ENCODE data around the gene ADAMTS6.
"Not testable (repeated sequence)": the region's sequence is repeated elsewhere in the genome, so short reads cannot be mapped to it uniquely, and the experiment has no call there.

Gene ADAMTS6

DNA sequence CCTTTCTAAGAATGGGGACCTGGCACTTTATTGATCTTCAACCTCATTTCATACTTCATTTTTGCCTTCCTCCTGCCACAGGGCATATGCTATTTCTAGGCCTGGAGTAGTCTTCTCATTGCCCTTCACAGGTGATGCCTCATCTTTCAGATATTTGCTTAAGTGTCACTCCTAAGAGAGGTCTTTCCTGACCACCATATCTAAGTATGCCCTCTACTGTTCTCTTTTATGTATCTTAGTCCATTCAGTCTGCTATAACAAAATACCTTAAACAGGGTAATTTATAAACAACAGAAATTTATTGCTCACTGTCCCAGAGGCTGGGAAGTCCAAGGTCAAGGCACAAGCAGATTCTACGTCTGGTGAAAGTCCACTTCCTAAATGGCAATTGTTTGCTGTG, 99.1 kb downstream of the ADAMTS6 start:
- DNase-seq (ENCODE audit: low read depth in 4 of 4, low spot score in 1 of 4) = no peak

DNA sequence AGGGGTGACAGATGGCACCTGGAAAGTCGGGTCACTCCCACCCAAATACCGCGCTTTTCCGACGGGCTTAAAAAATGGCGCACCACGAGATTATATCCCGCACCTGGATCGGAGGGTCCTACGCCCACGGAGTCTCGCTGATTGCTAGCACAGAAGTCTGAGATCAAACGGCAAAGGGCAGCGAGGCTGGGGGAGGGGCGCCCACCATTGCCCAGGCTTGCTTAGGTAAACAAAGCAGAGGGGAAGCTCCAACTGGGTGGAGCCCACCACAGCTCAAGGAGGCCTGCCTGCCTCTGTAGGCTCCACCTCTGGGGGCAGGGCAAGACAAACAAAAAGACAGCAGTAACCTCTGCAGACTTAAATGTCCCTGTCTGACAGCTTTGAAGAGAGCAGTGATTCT, 111.2 kb downstream of the ADAMTS6 start:
- not testable (repeated sequence) for DNase-seq (ENCODE audit: low read depth in 4 of 4, low spot score in 1 of 4)

DNA sequence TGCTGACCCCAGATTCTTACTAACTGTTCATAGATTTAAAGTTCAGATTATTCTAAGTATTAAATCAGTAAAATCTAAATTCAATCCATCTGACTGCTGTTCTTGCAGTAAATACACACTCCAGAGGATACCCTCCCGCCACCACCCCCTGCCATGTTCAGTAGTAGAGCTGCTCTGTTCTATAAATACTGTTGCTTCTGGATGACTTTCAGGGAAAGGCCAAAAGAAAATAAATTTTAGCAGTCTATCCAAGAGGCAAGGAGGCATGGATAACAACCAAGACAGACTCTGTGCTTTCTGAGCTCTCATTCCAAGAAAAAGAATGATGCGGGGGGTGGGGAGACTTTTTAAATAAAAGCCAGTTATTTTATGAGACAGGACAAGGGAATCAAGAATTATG, 115.1 kb downstream of the ADAMTS6 start:
- DNase-seq (ENCODE audit: low read depth in 4 of 4, low spot score in 1 of 4) = no peak

DNA sequence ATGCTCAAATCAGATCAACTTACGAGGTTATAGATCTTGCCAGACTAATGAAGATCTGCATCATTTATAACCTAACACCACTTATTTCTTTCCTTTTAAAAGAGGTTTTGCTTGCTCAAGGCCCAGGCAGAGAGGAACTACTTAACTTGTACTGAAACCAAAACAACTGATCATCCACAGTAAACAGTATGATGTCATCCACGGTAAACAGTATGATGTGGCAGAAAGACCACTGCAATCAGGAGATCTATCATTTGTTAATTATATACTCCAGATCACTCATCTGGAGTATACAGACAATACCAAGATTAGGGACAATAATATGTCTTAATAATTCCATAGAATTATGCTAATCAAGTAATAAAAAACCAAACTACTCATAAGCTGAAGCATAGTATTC, 116.8 kb downstream of the ADAMTS6 start:
- no peak for DNase-seq (ENCODE audit: low read depth in 4 of 4, low spot score in 1 of 4)

DNA sequence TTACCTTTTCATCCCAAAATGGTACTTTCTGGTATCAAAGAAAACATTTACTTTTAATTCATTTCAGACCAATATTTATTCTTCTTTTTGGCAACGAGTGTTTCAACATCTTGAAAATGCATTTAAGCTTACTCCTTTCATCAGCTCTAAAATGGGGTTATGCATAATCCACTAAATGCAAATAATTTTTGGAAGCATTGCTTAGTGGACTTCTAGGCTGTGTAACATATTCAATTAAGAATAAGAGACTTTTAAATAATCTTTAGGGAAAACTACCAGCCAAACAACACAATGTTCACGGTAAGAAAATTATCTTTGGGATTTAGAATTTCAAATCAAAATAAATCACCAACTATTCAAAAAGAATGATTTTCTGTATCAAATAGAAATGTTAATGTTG, 118.2 kb downstream of the ADAMTS6 start:
- no peak for DNase-seq (ENCODE audit: low read depth in 4 of 4, low spot score in 1 of 4)

DNA sequence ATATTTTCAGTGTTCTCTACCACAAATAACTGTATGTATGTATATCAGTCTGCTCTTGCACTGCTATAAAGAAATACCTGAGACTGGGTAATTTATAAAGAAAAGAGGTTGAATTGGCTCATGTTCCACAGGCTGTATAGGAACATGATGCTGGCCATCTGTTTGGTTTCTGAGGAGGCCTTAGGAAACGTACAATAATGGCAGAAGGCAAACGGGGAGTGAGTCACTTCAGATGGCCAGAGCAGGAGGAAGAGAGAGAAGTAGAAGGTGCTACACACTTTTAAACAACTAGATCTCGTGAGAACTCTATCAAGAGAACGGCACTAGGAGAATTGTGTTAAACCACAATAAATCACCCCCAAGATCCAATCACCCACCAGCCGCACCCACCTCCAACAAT, 121.7 kb downstream of the ADAMTS6 start:
- no peak for DNase-seq (ENCODE audit: low read depth in 4 of 4, low spot score in 1 of 4)

DNA sequence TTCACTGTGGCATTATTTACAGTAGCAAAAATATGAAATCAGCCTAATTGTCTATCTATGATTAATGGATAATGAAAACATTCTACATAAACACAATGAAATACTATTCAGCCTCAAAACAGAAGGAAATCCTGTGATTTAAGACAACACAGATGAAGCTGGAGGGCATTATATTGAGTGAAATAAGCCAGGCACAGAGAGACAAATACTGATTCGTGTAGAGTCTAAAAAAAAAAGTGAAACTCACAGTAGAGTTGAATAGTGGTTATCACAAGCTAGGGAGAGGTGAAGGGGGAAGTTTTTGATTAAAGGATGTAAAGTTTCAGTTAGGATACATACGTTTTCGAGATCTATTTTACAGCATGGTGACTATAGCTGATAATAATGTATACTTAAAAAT, 122.2 kb downstream of the ADAMTS6 start:
- DNase-seq (ENCODE audit: low read depth in 4 of 4, low spot score in 1 of 4) = no peak

DNA sequence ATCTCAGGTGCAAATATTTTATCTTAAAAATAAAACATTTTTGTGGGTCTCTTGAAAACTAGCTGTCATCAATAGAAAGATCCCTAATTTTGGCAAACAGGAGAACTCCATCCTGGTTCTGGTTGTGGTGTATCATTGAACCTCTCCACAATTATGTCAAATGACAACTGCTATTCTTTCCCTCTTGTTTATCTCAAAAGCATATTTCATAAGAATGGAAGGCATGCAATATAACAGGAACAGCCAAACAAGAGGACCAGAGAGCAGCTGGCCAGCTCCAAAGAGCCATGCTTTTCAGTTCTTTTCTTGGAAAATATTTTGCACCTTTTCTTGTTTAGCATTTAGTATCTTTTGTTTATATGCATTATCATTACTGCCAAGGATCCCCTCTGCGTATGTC, 125.4 kb downstream of the ADAMTS6 start:
- no peak for DNase-seq (ENCODE audit: low read depth in 4 of 4, low spot score in 1 of 4)

DNA sequence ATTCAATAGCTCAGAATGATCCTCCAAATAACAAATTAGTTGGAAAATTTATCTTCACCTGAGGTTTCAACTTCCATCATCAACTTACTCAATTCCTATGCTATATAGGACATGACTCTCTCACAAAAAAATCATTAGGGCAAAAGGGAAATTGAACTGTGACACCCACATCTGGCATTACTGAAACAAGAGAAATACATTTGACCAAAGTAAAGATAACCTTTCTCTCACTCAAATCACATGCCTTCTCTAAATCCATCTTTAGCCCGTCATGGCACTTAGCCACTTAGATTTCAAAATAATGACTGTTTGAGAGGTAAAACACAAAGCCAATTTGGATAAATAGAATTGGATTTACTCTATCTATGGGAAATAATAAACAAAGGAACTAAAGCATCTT, 126.4 kb downstream of the ADAMTS6 start:
- DNase-seq (ENCODE audit: low read depth in 4 of 4, low spot score in 1 of 4) = no peak

DNA sequence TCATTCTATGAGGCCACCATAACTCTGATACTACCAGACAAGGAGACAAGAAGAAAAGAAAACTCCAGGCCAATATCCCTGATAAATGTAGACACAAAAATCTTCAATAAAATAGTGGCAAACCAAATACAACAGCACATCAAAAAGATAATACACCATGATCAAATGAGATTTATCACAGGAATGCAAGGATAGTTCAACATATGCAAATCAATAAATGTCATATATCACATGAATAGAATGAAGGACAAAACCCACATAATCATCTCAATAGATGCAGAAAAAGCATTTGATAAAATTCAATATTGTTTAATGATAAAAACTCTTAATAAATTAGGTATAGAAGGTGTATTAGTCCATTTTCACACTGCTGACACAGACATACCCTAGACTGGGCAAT, 139.9 kb downstream of the ADAMTS6 start:
- no peak for DNase-seq (ENCODE audit: low read depth in 4 of 4, low spot score in 1 of 4)

DNA sequence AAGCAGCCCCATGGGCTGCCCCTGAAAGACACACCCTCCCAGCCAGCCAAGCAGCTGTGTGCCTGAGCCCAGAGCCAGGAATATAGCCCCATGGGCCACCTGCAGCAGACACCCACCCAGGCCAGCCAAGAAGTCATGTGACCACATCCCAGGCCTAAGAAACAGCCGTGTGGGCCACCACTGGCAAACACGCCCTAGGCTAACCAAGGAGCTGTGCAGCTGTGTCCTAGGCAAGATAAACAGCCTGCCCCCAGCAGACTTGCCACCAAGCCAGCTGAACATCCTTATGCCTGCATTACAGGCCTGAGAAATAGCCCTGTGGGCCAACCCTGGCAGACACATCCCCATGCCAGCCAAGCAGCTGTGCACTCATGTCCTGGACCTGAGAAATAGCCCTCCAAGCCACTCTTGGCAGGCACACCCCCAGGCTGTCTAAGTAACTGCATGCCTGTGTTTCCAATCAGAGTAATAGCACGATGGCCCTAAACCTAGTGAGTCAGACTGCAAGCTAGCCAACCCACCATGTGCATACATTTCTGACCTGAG, 143.0 kb downstream of the ADAMTS6 start:
- DNase-seq (ENCODE audit: low read depth in 4 of 4, low spot score in 1 of 4) = no peak

DNA sequence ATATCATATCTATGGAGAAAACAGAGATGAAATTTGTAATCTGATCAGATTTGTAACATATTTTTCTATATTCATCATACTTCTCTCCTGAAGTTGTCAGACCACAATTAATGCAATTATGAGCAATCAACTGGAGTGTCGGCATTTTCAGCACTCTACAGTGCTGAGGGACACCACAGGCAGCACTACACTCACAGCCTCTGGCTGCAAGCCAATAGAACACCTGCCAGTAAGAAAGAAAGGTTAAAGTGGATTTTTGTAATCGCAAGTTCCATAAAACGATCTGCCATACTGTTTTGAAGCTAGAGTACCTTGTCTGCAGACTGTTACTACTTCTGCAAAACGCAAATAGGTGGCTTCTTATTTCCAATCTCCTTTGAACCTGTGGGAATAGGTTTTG, 147.6 kb downstream of the ADAMTS6 start:
- DNase-seq (ENCODE audit: low read depth in 4 of 4, low spot score in 1 of 4) = no peak

DNA sequence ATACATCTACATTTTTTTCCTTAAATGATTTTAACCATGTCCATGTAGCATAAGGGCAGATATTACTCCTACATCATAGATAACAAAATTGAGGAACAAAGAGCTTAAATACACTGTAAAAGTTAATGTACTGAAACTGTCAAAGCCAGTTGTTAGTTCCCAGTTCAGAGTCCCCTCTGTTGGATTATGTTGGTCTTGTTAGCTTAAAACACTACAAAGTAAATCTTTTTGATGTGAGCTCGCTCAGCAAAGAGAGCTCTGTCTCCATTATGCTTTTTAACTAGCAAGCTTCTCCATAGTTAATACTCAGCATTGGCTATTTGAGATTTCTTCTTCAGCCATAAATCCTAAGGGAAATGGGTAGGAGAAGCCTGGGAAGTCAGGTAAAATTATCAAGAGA, 149.1 kb downstream of the ADAMTS6 start:
- no peak for DNase-seq (ENCODE audit: low read depth in 4 of 4, low spot score in 1 of 4)

DNA sequence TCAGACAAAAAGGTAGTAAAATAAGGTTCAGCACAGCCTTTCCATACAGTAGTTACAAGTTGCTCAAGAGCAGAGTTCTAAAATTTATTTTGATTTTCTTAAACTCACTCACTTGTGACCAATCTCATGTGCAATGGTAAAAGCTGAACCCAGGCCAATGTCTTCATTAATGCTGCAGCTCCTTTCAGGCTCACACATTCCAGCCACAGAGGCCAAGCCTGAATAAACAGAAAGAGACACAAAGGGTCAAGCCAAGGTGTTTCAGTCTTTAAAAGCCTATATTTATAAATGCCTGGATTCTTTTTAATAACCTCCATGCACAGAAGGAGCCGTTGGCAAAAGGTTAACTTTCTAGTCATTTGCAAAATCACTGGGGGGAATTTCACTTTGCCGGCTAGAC, 152.5 kb downstream of the ADAMTS6 start:
- no peak for DNase-seq (ENCODE audit: low read depth in 4 of 4, low spot score in 1 of 4)

DNA sequence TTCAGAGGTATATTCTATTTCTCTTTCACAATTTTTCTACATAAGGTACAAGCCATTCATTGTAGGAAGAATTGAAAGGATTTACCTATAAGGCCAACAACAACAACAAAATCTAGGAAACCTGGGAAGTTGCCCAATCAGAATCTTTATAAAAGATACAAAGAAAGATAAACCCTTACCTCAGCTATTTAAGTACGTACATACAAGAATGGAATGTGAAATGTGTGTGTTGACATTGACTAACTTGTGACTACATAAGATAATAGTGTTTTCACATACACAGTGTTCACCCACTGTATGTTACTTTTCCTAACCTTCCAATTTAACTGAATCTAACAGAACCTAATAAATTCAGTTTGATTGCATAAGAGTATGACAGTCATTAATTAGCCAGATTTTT, 154.1 kb downstream of the ADAMTS6 start:
- DNase-seq (ENCODE audit: low read depth in 4 of 4, low spot score in 1 of 4) = no peak

DNA sequence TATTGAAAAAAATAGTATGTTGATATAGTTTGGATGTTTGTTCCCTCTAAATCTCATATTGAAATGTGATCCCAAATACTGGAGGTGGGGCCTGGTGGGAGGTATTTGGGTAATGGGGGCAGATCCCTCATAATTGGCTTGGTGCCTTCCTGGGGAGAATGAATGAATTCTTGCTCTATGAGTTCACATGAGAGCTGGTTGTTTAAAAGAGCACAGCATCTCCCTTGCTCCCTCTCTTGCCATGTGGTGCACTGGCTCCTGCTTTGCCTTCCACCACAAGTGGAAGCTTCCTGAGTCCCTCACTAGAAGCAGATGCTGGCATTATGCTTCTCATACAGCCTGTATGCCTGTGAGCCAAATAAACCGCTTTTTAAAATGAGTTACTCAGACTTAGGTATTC, 154.8 kb downstream of the ADAMTS6 start:
- no peak for DNase-seq (ENCODE audit: low read depth in 4 of 4, low spot score in 1 of 4)

DNA sequence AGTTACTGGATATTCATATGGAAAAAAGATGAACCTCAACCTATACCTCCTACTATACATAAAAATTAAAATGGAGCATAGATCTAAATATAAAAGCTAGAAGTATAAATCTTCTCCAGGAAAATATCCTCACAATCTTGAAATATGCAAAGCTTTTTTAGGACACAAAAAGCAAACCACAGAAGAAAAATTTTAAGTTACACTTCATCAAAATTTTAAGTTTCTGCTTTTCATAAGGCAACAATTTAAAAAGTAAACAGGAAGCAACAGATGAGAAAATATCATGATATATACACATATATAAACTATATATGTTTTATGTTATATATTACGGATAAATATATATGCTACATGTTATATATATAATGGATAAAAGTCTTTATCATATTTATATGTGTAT, 157.5 kb downstream of the ADAMTS6 start:
- DNase-seq (ENCODE audit: low read depth in 4 of 4, low spot score in 1 of 4) = no peak

DNA sequence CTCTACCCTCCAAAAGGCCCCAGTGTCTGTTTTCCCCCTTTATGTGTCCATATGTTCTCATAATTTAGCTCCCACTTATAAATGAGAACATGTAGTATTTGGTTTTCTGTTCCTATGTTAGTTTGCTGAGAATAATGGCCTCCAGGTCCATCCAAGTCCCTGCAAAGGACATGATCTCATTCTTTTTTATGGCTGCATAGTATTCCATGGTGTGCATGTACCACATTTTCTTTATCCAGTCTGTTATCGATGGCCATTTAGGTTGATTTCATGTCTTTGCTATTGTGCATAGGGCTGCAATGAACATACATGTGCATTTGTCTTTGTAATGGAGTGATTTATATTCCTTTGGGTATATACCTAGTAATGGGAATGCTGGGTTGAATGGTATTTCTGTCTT, 161.0 kb downstream of the ADAMTS6 start:
- not testable (repeated sequence) for DNase-seq (ENCODE audit: low read depth in 4 of 4, low spot score in 1 of 4)

DNA sequence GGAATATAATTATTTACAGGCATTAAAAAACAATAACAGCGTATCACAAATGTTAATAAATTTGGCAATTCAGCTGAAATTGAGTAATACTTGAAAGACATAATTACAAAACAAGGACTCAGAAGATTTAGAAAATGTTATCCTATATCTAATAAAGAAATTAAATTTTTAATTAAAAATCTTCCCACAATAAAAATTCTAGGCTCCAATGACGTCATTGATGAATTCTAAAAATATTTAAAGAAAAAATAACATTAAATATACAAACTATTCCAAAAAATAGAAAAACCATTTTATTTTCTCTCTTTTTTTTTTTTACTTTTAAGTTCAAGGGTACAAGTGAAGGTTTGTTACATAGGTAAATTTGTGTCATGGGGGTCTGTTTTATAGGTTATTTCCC, 161.5 kb downstream of the ADAMTS6 start:
- no peak for DNase-seq (ENCODE audit: low read depth in 4 of 4, low spot score in 1 of 4)

DNA sequence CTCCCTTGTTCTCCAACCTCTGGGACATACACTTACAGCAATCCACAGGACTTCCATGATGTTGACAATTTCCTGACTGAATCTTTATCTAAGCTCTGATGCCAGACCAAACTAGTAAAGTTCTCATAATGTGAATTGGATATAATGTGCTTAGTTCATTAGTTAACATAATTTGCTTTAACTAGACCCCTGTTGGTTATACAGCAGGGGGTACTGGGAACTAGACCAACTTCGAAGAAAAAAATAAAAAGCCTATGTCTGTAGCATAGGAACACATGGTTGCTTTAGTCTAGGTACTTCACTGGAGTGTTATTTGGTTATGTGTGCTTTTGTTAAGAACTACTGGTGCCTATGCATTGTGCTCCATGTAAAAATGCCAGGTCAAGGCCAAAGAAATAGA, 173.8 kb downstream of the ADAMTS6 start:
- no peak for DNase-seq (ENCODE audit: low read depth in 4 of 4, low spot score in 1 of 4)

DNA sequence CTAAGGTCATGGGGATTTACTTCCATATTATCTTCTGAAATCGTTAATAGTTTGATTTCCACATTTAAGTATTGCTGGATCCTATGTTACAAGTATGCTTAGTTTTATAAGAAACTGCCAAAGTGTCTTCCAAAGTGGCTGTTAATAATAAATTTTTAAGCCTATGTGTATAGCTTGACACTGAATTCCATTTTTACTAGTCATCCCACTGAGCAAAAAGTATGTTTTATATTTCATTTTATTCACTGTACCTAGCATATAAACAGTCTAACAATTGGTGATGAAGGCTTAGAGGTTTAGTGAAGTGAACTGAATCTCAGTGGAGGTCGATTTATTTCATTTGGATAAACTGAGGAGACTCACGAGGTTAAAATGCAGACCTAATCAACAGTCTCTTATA, 174.6 kb downstream of the ADAMTS6 start:
- DNase-seq (ENCODE audit: low read depth in 4 of 4, low spot score in 1 of 4) = no peak

DNA sequence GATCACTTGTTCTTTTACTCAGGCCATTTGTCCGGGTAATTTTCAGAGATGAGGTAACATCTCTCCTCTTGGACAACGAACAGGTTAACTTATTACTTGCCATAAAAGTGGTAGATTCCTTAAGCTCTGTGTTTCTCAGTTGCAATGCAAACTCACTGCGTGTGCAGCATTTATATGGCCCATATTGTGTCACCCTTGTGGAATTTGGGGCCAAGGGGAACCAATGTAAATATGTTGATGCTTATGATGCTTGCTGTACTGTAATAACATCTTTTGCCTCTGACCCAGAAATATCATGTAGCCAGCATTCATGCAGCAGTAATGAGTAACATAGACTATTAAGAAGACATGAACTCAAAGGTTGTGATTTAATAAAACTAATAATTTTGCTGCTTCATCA, 175.8 kb downstream of the ADAMTS6 start:
- no peak for DNase-seq (ENCODE audit: low read depth in 4 of 4, low spot score in 1 of 4)

DNA sequence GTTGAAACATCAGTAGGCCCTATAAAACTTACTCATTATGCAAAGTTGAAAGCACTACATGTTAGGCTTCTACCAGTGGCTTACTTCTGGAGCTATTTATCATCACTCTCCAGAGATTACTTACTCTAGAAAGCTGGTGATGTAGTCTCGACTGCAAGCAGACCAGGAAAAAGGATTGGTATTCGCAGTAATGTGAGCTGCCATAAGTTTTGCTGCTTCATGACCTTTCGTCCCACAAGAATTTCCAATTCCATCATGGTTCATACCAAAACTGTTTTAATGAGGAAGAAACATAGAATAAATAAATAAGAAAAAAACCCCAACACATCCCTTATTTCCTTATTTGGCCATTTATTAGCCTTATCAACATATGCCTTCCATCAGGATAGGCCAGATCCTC, 181.9 kb downstream of the ADAMTS6 start:
- DNase-seq (ENCODE audit: low read depth in 4 of 4, low spot score in 1 of 4) = no peak

DNA sequence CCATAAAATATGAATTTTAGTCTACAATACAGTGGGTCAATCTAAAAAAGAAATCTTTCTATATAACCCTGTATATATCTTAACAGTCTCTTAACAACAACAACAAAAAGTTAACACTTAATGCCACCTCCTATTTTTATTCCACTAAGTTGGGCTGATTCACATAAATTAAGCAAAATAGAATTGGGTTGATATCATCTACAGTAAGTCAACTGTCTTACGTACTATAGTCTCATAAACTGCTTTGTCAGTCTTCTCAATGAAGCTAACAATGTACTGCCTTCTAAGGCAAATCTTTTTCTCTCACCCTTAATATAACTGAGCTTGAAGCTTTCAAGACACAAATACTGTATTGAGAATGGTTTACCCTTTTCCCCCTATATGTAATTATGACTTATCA, 185.7 kb downstream of the ADAMTS6 start:
- DNase-seq (ENCODE audit: low read depth in 4 of 4, low spot score in 1 of 4) = no peak

Measured in stimulated activated CD4-positive, alpha-beta T cell treated with anti-CD3 and anti-CD28 coated beads, Interleukin-1b, Interleukin-23, amount 100 ng/mL, for 24 hours (primary cell).